ENCODE results near the gene FAM81A.
"Not testable (repeated sequence)": the region's sequence is repeated elsewhere in the genome, so short reads cannot be mapped to it uniquely, and the experiment has no call there.

The FAM81A gene

DNA sequence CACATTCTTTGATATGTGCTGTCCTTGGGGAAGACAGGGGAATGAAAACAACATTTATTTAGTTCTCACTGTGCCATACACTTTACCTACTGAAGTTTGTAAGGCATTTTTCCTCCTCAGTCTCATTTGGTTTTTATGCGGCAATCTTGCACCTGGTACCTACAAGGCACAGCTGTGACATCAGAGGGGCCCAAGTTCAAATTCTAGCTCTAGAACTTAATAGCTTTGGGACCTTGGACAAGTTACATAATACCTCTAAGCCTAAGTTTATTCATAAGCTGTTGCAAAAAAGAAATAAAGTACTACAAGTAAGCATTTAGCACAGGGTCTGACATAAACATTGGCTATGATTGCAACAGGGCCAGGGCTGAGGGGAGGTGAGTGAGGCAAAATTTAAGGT lies 5.6 kb upstream of the FAM81A start:
- no peak for DNase-seq

DNA sequence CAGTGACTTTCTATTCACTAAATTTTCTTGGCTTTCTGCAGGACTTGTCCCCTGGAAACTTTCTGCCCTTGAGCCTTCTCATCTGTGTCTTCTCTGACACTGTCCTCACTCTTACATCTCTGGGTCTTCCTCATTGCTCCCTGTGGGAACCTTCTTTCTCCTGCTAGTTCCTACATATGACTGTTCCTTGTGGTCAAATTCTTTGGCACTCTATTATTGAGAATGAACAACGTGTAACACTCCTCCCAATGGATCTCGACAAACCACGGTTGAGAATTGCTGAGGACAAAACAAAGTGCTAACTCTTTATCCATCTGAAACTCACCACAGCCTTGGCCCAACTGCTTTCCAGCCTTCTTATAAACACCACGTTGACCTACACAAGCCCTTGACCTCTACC lies 3.5 kb upstream of the FAM81A start:
- DNase-seq, result no peak

DNA sequence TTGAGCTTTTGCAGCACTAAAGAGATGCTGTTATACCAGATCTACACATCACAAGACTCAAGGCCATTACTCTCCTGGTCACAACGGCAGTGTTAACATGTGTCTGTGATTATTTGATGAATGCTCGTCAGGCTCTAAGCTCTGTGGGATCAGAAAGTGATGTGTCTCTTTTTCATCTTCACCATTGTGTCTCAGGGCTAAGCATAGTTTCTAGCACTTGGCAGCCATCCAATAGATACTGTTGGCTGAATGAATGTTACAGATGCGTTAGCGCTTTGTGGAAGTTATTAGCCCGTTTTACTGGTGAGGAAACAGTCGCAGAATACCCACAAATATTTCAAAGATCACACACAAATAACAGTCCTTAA lies 1.2 kb upstream of the FAM81A start:
- no peak for DNase-seq

DNA sequence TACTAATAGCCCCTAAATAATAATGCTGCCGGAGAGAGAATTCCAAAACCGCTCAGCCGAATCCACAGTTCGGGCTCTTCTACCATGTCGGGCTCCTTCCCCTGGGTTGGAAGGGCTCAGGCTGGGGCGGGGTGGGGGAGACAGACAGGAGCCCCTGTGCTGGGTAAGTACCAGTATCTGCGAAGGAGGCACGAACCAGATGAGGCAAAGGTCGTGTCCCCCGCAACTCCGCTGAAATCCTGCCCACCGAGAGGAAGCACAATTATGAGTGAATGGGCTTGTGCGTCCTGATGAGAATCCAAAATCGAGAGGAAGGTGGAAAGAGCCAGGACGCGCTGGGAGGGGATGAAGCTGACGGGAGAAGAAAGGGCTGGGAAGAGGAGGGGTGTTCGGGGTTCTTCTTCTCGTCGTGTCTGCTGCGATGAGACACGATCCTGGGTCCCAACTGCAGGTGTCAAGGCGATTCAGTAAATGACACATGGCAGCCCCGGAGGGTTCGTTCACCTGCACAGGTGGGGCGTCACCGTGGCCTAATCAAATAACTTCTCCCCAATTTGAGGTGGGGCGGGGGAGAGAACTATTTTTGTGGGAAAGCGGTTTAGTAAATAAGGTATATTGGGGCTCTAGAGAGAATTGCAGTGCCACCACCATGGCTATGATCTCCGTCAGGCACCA lies 707 bp upstream of the FAM81A start:
- no peak for DNase-seq

DNA sequence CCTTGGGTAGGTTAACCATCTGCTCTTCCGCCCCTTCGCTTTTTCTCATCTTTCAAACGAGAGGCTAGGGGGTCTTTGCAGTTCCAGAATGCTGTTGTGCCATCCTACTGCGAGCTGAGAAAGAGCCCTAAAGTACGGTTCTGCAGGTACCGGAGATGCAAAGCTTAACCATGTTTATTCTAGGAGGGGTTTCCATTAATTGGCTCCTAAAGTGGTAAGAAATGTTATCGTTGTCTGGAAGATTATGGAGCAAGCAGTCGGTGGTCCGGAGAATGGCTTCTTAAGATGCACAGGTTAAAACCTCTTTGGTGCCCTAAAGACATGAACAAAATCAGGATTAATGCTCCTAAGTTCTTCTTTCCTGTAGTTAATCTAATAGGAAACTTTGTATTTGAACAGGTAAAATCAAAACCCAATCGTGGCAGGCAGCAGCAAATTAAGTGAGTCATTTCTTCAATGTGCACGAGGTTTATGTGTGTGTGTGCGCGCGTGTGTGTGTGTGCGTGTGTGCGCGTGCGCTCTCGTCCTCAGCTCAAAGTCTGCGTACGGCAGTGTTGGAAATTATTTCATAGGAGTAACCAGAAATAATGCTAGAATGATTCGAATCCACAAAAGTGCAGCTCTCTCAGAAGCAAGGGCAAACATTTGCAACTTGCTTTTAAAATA lies 772 bp downstream of the FAM81A start:
- no peak for DNase-seq

DNA sequence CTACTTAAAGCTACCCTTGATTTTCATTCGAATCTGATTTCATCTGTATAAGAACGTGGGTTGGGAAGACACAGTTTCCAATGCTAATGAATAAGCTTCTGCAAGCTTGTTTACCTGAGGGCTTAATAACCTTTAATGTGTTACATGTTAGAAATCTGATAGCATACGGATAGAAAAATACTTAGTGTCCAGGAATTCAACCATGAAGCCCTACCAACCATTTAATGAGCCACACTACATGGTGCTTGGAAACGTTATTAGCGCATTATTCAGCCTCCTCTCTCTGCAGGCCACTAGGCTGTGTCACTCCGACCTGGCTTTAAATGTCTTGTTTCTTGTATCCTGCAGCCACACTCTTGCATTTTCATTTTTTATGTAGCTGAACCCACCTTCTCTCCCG lies 1.6 kb downstream of the FAM81A start:
- DNase-seq, result no peak

DNA sequence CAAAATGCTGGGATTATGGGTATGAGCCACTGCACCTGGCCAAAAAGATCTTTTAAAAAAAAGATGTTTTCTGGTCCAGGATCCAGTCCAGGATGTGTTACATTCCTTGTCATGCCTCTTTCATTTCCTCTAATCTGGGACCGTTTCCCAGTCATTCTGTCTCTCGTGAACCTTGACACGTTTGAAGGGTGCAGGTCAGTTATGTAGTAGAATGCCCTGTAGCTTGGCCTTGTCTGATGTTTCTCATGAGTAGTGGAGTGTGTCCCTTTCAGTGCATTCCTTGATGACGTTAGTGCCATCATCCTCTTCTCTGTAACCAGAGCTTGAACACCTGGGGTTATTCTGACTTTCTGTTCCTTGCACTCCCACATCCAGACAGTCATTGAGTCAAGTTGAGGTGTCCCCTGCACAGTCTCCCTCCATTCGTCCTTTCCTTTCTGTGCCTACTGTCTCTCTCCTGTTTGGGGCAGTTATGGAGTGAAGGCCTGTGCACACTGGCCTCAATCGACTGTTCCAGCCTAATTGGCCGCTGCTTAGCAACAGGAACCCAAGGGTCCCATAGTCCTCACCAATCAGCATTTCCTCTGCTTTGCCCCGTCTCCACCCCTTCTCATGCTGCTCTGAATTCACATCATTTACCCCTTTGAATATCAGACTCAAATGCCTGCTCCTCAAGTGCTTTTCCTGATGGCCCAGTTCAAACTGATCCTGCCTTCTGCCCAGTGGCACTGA lies 5.5 kb downstream of the FAM81A start:
- no peak for DNase-seq

DNA sequence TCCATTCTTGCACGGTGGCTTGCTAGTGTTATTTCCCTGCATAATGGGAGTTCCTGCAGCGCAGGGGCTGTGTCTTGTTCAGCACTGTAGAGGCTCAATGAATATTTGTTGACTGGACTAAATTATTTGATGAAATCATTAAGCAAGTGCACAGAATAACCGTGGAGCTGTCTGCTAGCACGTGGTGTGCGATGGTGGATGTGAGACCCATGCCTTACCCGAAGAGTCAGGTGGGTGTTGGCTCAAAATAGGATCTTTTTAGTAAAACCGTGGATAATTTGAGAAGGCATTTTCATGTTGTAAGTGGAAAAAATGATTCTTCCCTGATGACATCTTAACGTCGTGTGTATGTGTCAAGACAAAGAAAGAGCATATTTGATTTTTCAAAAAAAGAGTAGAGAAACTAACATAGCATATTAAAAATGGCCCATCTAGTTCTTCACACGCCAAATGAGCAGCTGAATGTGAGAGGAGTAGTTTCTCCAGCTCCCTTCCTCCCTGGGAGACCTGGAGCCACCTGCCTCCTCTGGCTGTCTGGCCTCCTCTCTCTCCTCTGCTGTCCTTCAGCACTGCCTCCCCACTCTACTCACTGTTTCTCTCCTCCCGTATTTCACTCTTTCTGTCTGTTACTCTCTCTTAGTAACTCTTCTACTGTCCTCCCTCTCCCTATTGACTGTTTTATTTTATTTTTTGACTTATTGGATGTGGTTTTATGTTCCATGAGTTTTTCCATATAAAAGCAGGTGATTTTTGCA lies 6.3 kb downstream of the FAM81A start:
- no peak for DNase-seq

DNA sequence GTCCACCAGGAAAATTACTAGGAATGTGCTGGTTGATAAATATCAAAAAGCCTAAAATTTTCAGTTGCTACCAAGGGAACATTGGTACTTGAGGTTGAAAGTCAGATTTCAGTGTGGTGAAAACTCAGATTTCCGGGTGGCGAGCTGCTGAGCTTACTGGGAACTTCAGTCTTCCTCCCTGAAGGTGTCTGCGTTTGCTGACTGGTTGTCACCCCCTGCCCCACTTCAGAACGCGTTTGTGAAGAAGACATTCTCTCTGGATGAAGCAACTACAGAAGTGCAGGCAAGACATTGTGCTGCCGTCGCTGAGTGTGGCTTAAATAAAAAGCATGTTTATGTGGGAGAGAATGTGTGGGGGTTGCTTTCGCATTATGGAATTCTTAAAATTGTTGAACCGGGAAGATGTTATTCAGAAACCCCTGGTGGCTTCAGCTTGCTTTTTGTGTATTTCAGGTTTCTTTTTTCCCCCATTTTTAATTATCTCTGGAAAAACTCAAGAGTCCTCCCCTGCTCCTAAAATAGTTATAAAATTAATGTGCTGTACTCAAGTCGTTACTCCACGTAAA lies 7.1 kb downstream of the FAM81A start:
- DNase-seq, result no peak

DNA sequence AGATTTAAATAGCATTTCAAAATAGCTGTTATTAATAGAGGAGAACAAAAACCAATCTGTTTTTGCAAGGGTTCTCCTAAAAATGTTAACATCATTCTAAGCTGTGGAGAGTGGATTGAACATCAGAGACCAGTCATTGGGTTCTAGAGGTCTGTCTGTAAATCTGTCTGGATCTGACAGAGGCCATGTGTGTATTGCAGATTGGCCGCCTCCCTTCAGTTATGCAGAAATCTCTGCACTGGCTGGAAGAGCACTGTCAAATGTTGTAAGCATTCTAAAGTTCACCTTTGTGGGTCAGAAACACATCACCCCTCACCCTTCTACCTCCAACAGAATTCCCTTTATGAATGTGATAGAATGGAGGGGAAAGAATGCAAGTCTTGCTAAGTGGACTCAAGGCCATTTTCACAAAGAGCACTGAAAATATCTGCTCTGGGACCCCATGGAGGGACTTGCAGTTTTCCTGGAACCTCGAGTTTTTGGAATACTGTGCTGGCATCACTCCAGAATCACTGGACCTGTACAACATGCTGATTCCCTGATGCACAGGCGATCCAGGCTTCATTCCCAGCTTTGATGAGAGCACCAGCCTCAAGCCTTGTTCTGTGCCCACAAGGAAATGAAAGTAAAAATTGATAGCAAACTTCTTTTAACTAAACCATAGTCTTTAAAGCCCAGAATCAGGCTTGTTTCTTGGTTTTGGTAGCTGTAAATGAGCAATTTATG lies 8.4 kb downstream of the FAM81A start:
- DNase-seq, result no peak

DNA sequence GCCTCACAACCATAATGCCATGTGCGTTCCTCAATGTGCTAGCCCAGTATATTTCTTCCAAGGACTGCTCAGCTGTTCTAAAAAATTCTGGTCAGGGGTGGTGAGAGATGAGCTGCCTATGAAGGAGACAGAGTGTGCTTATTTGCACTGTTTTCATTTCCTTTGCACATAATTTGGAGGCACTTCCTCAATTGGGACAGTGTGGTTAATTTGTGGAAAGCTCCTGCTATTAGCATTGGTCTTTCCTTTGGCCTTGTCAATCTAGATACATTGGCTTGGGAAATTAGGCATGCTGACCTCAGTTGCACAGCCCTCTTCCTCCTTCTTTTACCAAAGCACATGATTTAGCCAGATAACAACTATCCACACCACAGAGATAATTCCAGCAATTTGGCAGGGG lies 9.4 kb downstream of the FAM81A start:
- DNase-seq, result no peak

DNA sequence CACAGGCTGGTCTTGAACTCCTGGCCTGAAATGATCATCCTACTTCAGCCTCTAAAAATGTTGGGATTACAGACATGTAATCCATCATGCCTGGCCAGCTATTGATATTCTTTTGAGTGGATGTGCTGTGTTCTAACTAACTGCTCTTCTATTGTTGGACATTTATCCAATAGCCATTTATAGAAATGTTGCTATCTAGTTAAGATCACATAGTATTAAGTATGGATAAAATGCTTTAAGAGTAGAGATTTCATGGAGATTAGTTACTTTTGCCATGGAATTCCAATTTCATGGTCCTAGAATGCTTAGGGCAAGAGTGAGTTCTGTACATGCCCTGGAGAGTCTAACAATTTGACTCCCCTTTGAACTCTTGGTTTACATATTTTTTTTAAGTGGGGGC lies 10.9 kb downstream of the FAM81A start:
- DNase-seq, result no peak

DNA sequence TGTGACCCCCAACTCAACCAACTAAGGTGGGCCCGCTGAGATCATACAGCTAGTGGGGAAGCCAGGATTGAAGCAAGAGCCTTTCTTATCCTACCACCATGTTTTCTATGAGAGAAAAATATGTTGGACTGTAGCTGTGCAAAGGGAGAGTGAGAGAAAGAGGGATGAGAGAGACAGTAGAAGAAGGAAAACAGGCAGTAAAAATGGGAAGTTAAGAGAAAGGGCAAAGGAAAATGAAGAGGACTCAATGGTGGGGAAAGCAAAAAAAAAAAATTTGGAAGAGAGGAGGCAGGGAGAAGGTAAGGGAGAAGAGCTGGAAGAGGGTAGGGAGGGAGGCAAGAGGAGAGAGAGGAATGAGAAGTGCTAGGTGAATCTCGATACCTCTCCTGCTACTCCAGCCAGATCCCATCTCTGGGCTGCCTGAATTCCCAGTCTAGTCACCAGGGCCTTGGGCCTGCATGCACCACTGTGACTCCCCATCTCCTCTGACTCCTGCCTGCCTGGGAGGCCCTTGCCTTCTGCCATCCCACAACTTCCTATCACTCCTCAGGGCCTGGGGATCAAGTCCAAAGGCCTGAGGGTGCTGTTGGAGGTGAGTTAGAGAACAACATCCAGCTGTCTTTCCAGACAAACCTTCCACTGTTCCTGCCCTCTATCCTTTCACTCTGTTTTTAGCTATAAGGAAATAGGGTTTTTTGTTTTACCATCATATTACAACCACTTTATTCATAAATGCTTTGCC lies 15.7 kb downstream of the FAM81A start:
- no peak for DNase-seq

DNA sequence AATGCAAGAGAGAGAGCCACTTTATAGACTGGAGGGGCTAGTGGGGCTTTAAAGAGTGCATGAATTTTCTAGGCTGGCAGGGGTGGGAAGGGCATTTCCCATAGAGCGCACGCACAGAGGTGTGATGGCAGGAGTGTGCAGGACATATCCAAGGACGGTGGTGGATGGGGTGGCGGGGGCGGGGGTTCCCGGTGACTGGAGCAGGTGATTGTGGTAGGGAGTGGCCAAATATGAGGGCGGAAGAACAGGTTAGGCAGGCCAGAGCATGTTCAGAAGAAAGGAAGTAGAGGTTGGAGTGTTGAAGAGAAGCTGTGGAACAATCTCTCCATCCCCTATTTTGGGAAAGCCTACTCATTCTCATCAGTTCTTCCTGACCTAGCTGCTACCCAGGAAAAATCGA lies 18.1 kb downstream of the FAM81A start:
- no peak for DNase-seq

DNA sequence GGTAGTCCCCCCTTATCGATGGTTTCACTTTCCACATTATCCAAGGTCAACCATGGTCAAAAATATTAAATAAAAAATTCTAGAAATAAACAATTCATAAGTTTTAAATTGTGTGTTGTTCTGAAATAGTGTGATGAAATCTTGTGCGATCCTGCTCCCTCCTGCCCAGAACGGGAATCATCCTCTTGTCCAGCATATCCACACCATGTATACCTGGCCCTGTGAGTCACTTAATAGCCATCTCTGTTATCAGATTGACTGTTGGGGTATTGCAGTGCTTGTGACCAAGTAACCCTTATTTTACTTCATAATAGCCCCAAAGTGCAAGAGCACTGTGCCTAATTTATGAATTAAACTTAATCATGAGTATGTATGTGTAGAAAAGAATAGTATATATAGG lies 19.1 kb downstream of the FAM81A start:
- no peak for DNase-seq

DNA sequence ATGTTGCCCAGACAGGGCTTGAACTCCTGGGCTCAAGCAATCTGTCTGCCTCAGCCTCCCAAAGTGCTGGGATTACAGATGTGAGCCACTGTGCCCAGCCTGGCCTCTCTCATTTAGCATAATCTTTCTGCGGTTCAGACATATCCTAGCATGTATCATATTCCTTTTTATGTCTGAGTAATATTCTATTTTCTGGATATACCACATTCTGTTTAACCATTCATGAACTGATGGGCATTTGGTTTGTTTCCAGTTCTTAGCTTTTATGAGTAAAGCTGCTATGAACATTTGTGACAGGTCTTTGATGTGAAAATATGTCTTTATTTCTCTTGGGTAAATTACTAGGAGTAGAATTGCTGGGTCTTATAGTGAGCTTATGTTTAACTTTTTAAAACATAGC lies 23.5 kb downstream of the FAM81A start:
- DNase-seq, result no peak

DNA sequence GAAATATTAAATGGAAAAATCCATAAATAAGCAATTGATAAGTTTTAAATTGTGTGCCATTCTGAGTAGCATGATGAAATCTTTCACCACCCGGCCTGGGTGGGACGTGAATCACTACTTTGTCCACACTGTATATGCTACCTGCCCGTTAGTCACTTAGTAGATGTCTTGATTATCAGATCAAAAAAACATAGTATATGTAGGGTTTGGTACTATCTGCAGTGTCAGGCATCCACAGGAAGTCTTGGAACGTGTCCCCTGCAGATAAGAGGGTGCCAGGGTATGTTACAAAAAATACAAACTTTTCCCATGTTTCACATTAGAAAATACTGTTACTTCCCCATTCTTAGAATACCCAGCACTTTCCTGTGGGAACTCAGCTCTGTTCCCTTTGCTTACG lies 35.2 kb downstream of the FAM81A start:
- no peak for DNase-seq

DNA sequence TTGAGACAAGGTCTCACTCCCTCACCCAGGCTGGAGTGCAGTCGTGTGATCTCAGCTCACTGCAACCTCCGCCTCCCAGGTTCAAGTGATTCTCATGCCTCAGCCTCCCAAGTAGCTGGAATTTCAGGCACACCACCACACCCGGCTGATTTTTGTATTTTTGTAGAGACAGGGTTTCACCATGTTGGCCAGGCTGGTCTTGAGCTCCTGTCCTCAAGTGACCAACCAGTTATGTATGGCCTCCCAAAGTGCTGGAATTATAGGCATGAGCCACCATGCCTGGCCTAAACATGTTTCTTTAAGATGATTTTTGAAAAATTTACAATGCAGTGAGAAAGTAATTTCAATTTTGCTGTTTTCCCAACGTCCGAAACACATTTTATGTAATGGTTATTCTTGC lies 37.2 kb downstream of the FAM81A start:
- DNase-seq, result not testable (repeated sequence)

DNA sequence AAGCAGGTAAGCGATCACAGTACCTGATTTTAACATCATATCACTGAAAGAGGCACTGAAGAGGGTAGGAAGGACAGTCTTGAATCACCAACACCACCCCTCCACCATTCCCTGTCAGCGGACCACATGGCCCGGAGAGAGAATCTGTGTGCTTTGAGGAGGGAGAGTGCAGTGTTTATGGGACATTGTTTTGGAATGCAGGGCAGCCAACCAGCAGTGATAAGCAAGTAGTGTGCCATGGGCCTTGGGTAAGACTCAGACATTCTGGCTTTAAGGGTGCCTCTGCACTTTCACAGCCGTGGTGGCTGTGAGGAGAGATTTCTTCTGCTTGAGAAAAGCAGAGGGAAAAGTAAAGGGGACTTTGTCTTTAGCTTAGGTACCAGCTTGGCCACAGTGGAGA lies 46.4 kb downstream of the FAM81A start:
- DNase-seq, result no peak

DNA sequence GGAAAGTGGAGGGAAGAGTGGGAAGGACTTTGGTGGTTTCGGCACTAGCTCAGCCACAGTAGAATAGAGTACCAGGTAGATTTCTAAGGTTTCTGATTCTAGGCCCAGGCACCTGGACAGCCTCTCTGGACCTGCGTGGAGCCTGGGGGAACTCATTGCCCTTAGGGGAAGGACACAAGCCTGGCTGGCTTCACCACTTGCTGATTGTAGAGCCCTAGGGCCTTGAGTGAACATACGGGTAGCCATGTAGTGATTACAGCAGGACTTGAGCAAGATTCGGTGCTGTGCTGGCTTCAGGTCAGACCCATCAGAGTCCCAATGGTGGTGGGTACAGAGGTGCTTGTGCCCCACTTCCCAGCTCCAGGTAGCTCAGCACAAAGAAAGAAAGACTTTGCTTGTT lies 47.0 kb downstream of the FAM81A start:
- DNase-seq, result no peak

DNA sequence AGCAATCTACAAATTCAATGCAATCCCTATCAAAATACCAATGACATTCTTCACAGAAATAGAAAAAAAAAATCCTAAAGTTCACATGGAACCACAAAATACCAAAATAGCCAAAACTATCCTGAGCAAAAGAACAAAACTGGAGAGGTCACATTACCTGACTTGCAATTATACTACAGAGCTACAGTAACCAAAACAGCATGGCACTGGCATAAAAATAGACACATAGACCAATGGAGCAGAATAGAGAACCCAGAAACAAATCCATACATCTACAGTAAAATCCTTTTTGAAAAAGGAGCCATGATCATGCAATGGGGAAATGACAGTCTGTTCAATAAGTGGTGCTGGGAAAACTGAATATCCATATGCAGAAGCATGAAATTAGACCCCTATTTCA lies 51.5 kb downstream of the FAM81A start:
- not testable (repeated sequence) for DNase-seq

DNA sequence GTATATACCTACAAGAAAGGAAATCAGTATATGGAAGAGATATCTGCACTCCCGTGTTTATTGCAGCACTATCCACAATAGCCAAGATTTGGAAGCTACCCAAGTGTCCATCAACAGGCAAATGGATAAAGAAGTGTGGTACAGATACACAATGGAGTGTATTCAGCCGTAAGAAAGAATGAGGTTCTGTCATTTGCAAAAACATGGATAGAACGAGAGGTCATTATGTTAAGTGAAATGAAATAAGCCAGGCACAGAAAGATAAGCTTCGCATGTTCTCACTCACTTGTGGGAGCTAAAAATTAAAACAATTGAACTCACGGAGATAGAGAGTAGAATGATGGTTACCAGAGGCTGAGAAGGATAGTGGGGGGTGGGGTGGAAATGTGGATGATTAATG lies 53.1 kb downstream of the FAM81A start:
- DNase-seq, result no peak
